Measurements from ENCODE around the gene IREB2. TPM values are rescaled to one million over a fixed set of nuclear protein-coding genes. Genes with fewer than 3 reads are reported as not detected.

Gene IREB2
- total and polyA plus RNA-seq, 2 experiments from 2014 or later: 23.4 to 68.4 TPM

DNA sequence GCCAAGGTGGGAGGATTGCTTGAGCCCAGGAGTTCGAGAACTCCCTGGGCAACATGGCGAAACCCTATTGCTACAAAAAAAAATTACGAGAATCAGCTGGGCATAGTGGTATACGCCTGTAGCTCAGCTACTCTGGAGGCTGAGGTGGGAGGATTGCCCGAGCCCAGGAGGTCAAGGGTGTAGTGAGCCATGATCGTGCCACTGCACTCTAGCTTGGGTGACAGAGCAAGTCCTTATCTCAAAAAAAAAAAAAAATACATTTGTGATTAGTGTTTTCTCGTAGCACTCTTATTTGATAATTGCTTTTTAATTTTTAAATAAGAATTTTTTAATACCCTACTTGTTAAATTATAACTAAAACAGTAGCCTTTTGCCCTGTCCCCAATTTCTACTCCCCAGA lies 18.4 kb downstream of the IREB2 start:
- no peak overlapping the region; the same call in 1 of the 2 replicates for H3K27ac Mint-ChIP-seq
- ATAC-seq: no peak

More for the DNA sequence above, 18.4 kb downstream of the IREB2 start:
- H3F3A ChIP-seq (replicated peaks; ENCODE audit: low read depth): no peaks in the 10 kb centered on the region
- Mint-ChIP-seq H3K36me3 (ENCODE audit: low read depth) (no peaks in the 10 kb centered on the region), H3K4me1 (peaks cover 62% of the 10 kb centered on the region), H3K27me3 (ENCODE audit: insufficient read depth, low read depth, poor library complexity) (peaks cover 1% of the 10 kb centered on the region), H3K4me3 (no peak overlapping the region), H3K9me3 (no peaks in the 10 kb centered on the region)
- peaks cover 100% of the 10 kb centered on the region for H3K79me2 ChIP-seq (replicated peaks; ENCODE audit: insufficient read depth)
- no peaks in the 10 kb centered on the region; the same call in 1 of the 2 replicates for H3K9me2 ChIP-seq (ENCODE audit: insufficient read depth)
- DNase-seq (ENCODE audit: low spot score): no peak
- H2AFZ ChIP-seq: no peak overlapping the region
- H3K27ac ChIP-seq (ENCODE audit: low read depth): no peak overlapping the region
- no peak overlapping the region for H3K4me3 ChIP-seq
- H3K27me3 ChIP-seq (ENCODE audit: insufficient read depth): no peaks in the 10 kb centered on the region
- H3K4me2 ChIP-seq: no peak overlapping the region
- H3K36me3 ChIP-seq (ENCODE audit: insufficient read depth): no peaks in the 10 kb centered on the region; the same call in 1 of the 2 replicates
- TF ChIP-seq ETS1 (IDR thresholded peaks at IDR 0.05) (no peak), CREB1 (CRISPR knock-in tag; IDR thresholded peaks at IDR 0.05; ENCODE audit: low read depth) (no peak), REST (IDR thresholded peaks at IDR 0.05; ENCODE audit: unreplicated experiment) (no peak), ZNF331 (CRISPR knock-in tag; IDR thresholded peaks at IDR 0.05; ENCODE audit: low read depth) (no peak), POLR2AphosphoS5 (IDR thresholded peaks at IDR 0.05; ENCODE audit: low read depth) (no peak), NANOG (IDR thresholded peaks at IDR 0.05; ENCODE audit: borderline replicate concordance) (no peak), EZH2 (IDR thresholded peaks at IDR 0.05; ENCODE audit: low read depth, unreplicated experiment) (no peak), EZH2phosphoT487 (IDR thresholded peaks at IDR 0.05; ENCODE audit: unreplicated experiment) (no peak), JUNB (IDR thresholded peaks at IDR 0.05; ENCODE audit: unreplicated experiment) (no peak), ZNF114 (CRISPR knock-in tag; IDR thresholded peaks at IDR 0.05) (no peak), STAT1 (IDR thresholded peaks at IDR 0.05; ENCODE audit: unreplicated experiment) (no peak), CTCF (conservative IDR thresholded peaks at IDR 0.05; ENCODE audit: low read depth in 2 of 2) (no peak)
- TF ChIP-seq, protein P1, sequence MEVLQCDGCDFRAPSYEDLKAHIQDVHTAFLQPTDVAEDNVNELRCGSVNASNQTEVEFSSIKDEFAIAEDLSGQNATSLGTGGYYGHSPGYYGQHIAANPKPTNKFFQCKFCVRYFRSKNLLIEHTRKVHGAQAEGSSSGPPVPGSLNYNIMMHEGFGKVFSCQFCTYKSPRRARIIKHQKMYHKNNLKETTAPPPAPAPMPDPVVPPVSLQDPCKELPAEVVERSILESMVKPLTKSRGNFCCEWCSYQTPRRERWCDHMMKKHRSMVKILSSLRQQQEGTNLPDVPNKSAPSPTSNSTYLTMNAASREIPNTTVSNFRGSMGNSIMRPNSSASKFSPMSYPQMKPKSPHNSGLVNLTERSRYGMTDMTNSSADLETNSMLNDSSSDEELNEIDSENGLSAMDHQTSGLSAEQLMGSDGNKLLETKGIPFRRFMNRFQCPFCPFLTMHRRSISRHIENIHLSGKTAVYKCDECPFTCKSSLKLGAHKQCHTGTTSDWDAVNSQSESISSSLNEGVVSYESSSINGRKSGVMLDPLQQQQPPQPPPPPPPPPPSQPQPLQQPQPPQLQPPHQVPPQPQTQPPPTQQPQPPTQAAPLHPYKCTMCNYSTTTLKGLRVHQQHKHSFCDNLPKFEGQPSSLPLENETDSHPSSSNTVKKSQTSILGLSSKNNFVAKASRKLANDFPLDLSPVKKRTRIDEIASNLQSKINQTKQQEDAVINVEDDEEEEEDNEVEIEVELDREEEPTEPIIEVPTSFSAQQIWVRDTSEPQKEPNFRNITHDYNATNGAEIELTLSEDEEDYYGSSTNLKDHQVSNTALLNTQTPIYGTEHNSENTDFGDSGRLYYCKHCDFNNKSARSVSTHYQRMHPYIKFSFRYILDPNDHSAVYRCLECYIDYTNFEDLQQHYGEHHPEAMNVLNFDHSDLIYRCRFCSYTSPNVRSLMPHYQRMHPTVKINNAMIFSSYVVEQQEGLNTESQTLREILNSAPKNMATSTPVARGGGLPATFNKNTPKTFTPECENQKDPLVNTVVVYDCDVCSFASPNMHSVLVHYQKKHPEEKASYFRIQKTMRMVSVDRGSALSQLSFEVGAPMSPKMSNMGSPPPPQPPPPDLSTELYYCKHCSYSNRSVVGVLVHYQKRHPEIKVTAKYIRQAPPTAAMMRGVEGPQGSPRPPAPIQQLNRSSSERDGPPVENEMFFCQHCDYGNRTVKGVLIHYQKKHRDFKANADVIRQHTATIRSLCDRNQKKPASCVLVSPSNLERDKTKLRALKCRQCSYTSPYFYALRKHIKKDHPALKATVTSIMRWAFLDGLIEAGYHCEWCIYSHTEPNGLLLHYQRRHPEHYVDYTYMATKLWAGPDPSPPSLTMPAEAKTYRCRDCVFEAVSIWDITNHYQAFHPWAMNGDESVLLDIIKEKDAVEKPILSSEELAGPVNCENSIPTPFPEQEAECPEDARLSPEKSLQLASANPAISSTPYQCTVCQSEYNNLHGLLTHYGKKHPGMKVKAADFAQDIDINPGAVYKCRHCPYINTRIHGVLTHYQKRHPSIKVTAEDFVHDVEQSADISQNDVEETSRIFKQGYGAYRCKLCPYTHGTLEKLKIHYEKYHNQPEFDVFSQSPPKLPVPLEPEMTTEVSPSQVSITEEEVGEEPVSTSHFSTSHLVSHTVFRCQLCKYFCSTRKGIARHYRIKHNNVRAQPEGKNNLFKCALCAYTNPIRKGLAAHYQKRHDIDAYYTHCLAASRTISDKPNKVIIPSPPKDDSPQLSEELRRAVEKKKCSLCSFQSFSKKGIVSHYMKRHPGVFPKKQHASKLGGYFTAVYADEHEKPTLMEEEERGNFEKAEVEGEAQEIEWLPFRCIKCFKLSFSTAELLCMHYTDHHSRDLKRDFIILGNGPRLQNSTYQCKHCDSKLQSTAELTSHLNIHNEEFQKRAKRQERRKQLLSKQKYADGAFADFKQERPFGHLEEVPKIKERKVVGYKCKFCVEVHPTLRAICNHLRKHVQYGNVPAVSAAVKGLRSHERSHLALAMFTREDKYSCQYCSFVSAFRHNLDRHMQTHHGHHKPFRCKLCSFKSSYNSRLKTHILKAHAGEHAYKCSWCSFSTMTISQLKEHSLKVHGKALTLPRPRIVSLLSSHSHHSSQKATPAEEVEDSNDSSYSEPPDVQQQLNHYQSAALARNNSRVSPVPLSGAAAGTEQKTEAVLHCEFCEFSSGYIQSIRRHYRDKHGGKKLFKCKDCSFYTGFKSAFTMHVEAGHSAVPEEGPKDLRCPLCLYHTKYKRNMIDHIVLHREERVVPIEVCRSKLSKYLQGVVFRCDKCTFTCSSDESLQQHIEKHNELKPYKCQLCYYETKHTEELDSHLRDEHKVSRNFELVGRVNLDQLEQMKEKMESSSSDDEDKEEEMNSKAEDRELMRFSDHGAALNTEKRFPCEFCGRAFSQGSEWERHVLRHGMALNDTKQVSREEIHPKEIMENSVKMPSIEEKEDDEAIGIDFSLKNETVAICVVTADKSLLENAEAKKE (CRISPR knock-in tag; IDR thresholded peaks at IDR 0.05): no peak
- peaks cover 25% of the 10 kb centered on the region for H3K4me1 ChIP-seq (ENCODE audit: insufficient read depth)
- peaks cover 22% of the 10 kb centered on the region for H4K20me1 ChIP-seq (replicated peaks; ENCODE audit: insufficient read depth)

Measured in GM23338 (cell line).